ENCODE results near the gene VPS4B. TPM values are rescaled to one million over a fixed set of nuclear protein-coding genes. Genes with fewer than 3 reads are reported as not detected.

VPS4B gene
- polyA plus RNA-seq, 4 donors = 52.8 to 64.9 (median 63.1) TPM

Other genes with a start within 250 kb of the VPS4B start
- 10 to 100 TPM; 23.3 to 28.8 (median 27.1) TPM for gene BCL2, start 102.7 kb downstream of the VPS4B start, polyA plus RNA-seq (ENCODE audit: insufficient read length in 4 of 4)
- gene KDSR, start 55.3 kb downstream of the VPS4B start, polyA plus RNA-seq (ENCODE audit: insufficient read length in 4 of 4) = 10 to 100 TPM; 42.9 to 48.8 (median 47.9) TPM
- under 1 TPM in 1 of 4 donors, not detected in 3; 0.04 TPM for gene SERPINB5, start 54.5 kb upstream of the VPS4B start, polyA plus RNA-seq (ENCODE audit: insufficient read length in 4 of 4)
- under 1 TPM in 1 of 4 donors, not detected in 3; 0.04 TPM for gene SERPINB12, start 119.9 kb upstream of the VPS4B start, polyA plus RNA-seq (ENCODE audit: insufficient read length in 4 of 4)
- under 1 TPM in 1 of 4 donors, not detected in 3; 0.01 TPM for gene SERPINB13, start 164.9 kb upstream of the VPS4B start, polyA plus RNA-seq (ENCODE audit: insufficient read length in 4 of 4)
- gene SERPINB4, start 221.8 kb upstream of the VPS4B start, polyA plus RNA-seq (ENCODE audit: insufficient read length in 4 of 4) = under 1 TPM in 1 of 4 donors, not detected in 3; 0.06 TPM
- under 1 TPM in 3 of 4 donors, not detected in 1; 0.09 to 0.22 (median 0.17) TPM for gene SERPINB3, start 239.4 kb upstream of the VPS4B start, polyA plus RNA-seq (ENCODE audit: insufficient read length in 4 of 4)